DMS79 (cell line): Measurements from ENCODE around the gene PLA2G4D.
"Not testable (repeated sequence)": the region's sequence is repeated elsewhere in the genome, so short reads cannot be mapped to it uniquely, and the experiment has no call there.

ENCODE experiments used
- DNase-seq: peaks from one replicate; lab custom pipeline; 2025; lab: John Stamatoyannopoulos, UW

The PLA2G4D gene

DNA sequence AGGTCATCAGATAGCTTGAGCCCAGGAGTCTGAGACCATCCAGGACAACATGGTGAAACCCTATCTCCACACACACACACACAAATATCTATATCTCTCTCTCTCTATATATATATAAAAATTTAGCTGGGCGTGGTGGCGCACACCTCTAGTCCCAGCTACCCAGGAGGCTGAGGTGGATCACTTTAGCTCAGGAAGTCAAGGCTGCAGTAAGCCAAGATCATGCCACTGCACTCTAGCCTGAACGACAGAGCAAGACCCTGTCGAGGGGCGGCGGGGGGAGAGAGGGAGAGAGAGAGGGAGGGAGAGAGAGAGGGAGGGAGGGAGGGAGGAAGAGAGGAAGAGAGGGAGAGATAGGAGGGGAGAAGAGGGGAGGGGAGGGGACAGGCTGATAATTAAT is 34.1 kb upstream of the PLA2G4D start:
- DNase-seq: no peak

DNA sequence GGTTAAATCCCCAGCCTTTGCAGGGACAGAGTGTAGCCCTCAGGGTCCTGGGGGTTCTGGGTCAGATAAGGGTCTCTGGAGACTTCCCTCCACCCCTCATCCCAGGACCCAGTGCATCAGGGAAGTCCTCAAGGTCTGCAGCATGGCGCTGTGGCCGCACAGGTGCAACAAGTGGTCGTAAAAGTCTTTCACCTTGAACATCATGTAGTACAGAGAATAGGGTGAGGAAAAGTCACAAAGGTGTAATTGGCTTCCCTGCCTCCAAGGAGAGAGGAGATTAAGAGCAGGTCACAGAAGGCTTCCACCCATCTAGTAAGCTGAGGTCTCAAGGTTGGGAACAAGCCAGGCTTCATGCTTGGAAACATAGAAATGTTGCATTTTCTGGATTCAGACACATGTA is 29.2 kb upstream of the PLA2G4D start:
- DNase-seq: no peak

- no peak for DNase-seq
Observed at GRCh38 chr15:42121682-42122081, 27.3 kb upstream of the PLA2G4D start.

GRCh38 chr15:42121021-42121420 is 26.7 kb upstream of the PLA2G4D start:
- no peak for DNase-seq

DNA sequence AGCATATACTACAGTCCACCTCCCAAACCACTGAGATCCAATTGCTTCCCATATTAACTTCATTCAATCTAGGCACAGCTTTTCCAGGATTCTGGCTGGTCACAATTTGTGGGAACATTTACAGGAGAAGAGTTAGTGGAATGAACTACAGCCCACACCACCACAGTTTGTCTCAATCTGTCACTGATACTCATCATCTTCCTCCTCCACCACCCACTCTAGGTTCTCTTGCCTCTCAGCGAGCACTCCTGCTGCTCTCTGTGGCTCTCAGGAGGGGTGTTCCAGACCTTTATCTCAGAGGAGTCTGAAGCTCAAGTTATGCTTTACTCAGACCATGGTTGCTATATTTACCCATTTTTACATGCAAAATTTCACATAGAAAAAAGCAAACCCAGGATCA is 25.9 kb upstream of the PLA2G4D start:
- DNase-seq: no peak

- DNase-seq: no peak
Observed at GRCh38 chr15:42119446-42119760, 25.0 kb upstream of the PLA2G4D start.

DNA sequence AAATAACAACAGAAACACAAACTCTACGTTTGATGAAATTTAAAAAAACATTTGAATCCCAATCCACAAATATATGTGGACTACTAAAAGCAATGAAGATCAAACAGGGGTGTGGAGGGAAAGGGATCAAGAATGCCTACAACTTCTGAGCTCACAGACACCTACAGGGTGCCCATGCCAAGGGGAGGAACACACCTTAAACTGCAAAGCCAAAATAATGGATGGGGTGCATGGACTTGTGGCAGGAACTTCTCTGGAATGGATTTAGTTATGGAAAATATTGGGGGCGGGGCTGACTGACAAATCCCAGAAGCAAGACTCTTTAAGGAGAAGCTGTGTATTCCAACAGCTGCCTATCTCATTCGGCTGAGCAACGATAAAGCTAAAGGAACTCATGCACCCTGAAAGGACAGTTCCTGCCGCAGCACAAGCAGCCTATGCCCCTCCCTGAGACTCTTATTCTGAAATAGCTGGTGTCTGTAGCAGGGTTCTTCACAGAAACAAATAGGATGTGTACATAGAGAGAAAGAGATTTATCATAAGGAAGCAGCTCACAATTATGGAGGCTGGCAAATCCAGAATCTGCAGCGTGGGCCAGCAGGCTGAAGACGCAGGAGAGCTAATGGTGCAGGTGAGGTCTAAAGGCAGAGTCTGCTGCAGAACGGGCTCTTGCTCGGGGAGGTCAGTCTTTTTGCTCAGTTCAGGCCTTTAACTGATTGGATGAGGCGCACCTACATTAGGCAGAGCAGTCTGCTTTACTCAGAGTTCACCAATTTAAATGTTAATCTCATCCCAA is 24.5 kb upstream of the PLA2G4D start:
- peak; percentile 3 for DNase-seq

DNA sequence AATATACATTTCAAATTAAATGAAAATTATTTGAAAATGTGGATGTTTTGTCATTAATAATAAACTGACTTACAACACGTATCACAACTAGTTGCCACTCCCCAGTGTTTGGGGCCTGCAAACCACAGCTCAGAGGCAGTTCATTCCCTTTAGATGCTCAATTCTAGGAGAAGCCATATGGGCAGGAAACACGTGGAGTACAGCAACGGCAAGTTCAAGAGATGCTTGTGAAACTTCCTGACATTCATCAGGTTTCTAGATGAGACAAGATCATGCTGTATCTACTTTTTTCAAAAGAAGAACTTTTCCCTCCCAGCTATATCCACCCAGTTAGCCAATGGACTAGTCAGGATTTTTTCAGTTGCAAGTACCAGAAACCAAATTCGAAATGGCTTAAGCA is 17.6 kb upstream of the PLA2G4D start:
- no peak for DNase-seq

DNA sequence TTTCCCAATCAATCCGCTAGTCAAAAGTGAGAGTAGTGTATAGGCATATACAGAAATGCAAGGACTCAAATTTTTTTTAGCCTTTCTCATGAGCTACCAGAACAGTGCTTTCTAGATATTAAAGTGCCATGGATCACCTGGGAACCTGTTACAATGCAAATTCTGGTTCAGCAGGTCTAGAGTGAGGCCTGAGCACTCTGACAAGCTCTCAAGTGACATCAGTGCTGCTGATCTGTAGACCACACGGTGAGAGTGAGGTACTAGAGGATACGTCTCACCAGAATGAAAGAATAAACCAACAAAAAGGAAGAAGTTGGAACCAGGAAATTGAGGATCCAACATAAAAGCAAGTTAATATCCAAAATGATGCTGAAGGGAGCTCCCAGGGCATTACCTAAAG is 16.0 kb upstream of the PLA2G4D start:
- no peak for DNase-seq

DNA sequence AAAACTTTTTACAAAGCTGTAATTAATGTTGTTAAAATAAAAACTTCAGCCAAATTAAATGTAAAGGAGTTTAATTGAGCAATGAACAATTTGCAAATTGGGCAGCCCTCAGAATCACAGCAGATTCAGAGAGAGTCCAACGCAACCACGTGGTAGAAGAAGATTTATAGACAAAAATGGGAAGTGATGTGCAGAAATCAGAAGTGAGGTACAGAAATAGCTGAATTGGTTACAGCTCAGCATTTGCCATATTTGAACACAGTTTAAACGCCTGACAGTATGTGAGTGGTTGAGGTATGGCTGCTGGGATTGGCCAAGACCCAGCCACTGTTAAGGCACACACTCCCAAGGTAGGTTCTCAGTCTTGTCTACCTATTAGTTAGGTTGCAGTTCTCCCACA is 14.4 kb upstream of the PLA2G4D start:
- no peak for DNase-seq

DNA sequence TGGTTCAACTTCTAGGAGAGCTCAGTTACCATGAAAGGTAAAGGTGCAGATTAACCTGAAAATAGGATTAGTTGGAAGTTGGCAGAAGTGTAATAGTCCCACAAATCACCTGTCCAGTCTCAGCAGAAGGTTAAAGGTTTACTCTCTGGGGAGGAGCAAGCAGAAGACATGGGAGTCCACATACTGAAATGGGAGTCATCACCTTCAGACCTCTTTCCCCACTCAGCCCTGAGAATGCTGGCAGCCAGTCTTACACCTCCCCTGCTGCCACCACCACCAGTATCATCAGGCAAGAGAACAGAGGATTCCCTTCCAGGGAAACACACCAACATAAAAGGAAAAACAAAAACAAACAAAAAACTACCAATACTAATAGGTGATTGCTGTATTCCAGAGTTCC is 13.8 kb upstream of the PLA2G4D start:
- DNase-seq: no peak

DNA sequence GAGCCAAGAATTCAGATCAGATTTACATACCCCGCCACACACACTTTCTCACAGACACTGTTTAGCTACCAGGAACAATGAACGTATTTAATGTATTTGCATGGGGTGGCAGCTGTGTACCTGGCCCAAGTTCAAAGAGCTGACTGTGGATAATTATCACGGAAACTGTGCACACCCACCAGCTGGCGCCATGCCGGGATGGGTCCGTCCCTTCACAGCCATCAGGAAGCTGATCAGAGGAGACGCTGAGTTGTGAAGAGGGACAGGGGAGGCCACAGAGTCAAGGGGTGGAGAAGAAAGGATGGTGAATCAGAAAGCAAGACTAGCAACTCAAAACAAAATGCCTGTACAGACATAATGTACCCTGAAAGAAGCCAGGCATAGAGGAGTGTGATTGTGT is 13.1 kb upstream of the PLA2G4D start:
- no peak for DNase-seq

DNA sequence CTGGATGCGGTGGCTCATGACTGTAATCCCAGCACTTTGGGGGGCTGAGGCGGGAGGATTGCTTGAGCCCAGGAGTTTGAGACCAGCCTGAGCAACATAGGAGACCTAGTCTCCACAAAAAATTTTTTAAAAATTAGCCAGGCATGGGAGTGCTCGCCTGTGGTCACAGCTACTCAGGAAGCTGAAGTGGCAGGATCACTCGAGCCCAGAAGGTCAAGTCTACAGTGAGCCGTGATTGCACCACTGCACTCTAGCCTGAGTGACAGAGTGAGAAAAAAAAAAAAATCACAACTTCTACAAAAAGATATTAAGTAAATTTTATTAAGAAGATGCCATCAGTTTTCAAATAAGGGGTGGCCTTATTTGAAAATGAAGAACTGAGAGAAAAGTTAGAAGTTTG is 11.9 kb upstream of the PLA2G4D start:
- no peak for DNase-seq

DNA sequence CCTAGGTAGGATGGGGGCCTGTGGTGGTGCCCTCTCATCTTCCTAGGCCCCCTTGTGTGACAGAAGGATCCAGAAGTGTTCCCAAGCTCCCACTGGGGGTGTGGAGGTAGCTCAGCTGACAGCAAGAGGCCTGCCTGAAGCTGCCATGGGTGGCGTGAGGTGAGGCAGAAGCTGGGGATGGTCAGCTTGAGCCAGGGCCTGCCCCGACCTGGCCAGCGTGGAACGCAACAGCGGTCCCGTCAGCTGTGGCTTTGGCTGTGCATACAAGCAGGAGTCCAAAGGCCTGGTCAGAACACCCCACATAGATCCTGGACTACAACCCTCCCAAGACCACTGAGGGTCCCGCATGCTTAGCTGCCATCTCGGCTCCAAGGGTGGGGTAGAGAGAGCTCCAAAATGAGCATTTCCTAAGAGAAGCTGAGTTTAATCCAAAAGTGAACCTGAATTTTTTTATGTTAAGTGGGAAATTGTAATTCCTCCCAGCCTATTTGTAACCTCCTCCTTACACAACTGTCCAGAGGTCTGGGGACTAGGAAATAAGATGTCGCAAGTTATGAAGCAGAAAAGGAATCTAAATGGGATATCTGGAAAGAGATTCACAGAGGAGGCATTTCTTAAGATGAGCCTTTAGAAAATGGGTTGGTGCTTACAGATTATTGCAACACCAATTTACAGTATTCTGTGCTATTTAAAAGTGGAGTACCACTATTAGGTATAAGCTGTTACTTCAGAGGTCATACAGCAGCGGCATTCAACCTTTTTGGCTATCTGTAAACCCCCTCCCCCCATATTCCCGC is 9.9 kb upstream of the PLA2G4D start:
- no peak for DNase-seq

DNA sequence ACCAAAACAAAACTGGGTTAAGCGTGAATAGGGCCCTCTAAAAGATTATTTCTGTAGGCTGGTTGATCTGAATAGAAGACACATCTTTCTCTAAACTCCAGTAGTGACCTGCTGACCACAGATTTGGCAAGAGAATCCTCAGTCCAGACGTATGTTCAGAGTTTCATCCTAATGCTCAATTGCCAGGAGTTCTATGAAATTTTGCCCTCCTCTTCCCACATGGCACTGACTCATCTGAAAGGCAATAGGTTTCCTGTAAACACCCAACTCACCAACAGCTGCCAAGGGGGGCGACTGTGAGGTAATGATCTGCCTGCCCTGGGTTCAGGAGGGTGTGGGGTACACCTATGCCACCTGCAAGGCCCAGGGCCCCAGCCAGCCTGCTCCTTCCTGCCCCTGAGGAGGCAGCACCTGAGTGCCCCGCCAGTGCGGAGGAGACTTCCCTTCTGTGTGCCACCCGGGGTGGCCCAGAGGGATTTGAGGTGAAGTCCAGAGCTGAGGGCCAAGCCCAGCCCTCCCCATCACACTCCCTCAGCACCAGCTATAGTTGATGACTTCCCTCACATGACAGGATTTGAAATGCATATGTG is 8.4 kb upstream of the PLA2G4D start:
- DNase-seq: no peak

GRCh38 chr15:42101861-42102260 is 7.5 kb upstream of the PLA2G4D start:
- DNase-seq: no peak

- DNase-seq: no peak
Observed at GRCh38 chr15:42100021-42100800, 5.8 kb upstream of the PLA2G4D start.

DNA sequence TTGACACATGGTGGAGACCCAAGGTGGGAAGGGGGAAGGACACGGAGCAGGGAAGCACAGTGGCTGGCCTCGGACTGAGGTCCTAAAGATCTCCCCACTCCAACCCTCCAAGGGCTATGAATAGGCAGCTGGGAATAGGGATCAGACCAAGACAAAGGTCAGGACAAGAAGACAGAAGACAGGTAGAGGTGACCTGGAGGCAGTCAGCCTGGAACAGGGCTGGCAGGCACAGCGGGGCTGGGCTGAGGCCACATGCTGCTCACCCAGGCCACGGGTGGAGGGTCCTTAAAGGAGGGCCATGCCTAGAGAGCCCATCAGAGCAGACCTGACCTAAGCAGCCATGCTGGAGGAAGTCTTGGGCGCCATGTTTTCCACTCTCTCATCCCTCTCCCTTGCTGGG is 2.7 kb upstream of the PLA2G4D start:
- no peak for DNase-seq

DNA sequence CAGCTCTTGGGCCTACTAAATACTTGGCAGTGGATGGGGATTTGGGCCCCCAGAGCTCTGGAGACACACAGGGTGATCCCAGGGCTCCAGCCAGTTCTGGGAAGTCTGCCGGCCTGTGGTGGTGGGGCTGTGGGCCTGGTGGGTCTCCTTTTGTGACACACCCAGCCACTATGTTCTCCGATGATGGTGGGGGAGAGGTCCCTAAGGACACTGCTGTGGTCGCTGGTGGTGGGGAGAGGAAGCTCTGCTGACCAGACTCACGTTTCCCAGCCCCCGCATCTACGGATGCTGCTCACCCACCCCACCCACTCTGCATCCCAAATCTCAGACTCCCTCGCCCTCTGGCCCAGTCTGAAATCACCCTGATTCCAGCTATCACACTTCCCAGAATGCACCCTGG is 396 bp downstream of the PLA2G4D start:
- no peak for DNase-seq

- no peak for DNase-seq
Observed at GRCh38 chr15:42092398-42093318, 1.7 kb downstream of the PLA2G4D start.

GRCh38 chr15:42091753-42092397 is 2.5 kb downstream of the PLA2G4D start:
- not testable (repeated sequence) for DNase-seq
